Suprapubic skin (tissue), 4 donors: ENCODE results near the gene HIBADH.

Source experiments
- CTCF ChIP-seq, 2 donors: fragments of 200-600 bp in 1 of 2; fragments of 450-650 bp in 1 of 2; sonication (generic) in 1 of 2; IDR thresholded peaks; one replicate each; pipeline ENCODE4 v1.5.1; 2016 to 2019; ENCODE audit warnings: antibody characterized with exemption in 2 of 2, mild to moderate bottlenecking in 1 of 2, moderate library complexity in 1 of 2
- EP300 ChIP-seq: sonication (generic); formaldehyde crosslinking; IDR thresholded peaks from one replicate; pipeline ENCODE4 v1.6.1; 2017; ENCODE audit warnings: antibody characterized with exemption
- POLR2A ChIP-seq, 2 donors: fragments of 450-650 bp; IDR thresholded peaks; one replicate each; pipeline ENCODE4 v1.6.1; 2017; ENCODE audit warnings: antibody characterized with exemption in 2 of 2, mild to moderate bottlenecking in 2 of 2, moderate library complexity in 2 of 2
- POLR2AphosphoS5 ChIP-seq, 3 donors: sonication (generic); formaldehyde crosslinking; IDR thresholded peaks; one replicate each; pipeline ENCODE4 v1.6.1; 2017; ENCODE audit warnings: antibody characterized with exemption in 3 of 3

DNA sequence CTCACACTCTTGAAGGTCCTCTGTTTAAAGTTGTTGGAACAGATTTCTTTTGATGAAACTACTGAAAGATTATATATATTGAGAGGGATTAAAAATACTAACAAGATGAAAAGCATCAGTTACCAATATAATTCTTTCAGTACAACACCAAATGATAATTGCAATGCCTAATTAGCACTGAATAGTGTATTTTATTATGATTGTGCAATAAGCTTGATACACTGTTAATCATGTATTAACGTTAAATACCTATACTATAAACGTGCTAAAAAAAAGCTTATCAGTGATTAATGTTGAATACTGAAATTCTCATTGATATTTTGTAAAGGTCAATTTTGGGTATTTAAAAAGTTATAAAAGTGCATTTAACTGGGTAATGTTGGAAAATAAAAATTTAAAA lies 61.5 kb downstream of the HIBADH start:
- TF ChIP-seq EP300 (no peak), CTCF (IDR thresholded peaks at IDR 0.05) (no peak), POLR2A (IDR thresholded peaks at IDR 0.05) (no peak), POLR2AphosphoS5 (IDR thresholded peaks at IDR 0.05) (no peak)
